GM12864 (cell line): ENCODE data around the gene HECW1.

Source experiments
- DNase-seq: peaks from one replicate; pipeline ENCODE4 v3.0.0-alpha.2; 2011; ENCODE audit warnings: low read depth
- H3K4me3 ChIP-seq: 2 replicates; pipeline ENCODE4 v1.5.1; 2011; ENCODE audit warnings: mild to moderate bottlenecking, low read depth, low read length, control low read depth
- CTCF ChIP-seq: IDR thresholded peaks from 2 replicates; pipeline ENCODE4 v1.5.1; 2011; ENCODE audit warnings: low read depth, mild to moderate bottlenecking, moderate library complexity, low read length, control low read depth, inconsistent platforms; ENCODE audit errors: missing control alignments

Gene HECW1

GRCh38 chr7:43506460-43506859 is 394.0 kb downstream of the HECW1 start:
- TF ChIP-seq CTCF = no peak
- H3K4me3 ChIP-seq = no peak overlapping the region
- DNase-seq = no peak

- DNase-seq = no peak
- TF ChIP-seq CTCF = no peak
- no peak overlapping the region for H3K4me3 ChIP-seq
These were observed 396.0 kb downstream of the HECW1 start for GRCh38 chr7:43508461-43508860.

GRCh38 chr7:43509906-43510305 is 397.5 kb downstream of the HECW1 start:
- DNase-seq = no peak
- TF ChIP-seq CTCF = no peak

GRCh38 chr7:43511029-43511428 is 398.6 kb downstream of the HECW1 start:
- no peak for TF ChIP-seq CTCF
- DNase-seq = no peak
- no peak overlapping the region for H3K4me3 ChIP-seq

More at GRCh38 chr7:43509906-43510305, 397.5 kb downstream of the HECW1 start:
- no peak overlapping the region for H3K4me3 ChIP-seq

GRCh38 chr7:43511769-43512515 is 399.5 kb downstream of the HECW1 start:
- H3K4me3 ChIP-seq = no peak overlapping the region
- no peak for TF ChIP-seq CTCF
- DNase-seq = no peak

- no peak for TF ChIP-seq CTCF
- no peak for DNase-seq
- no peak overlapping the region for H3K4me3 ChIP-seq
These were observed 400.8 kb downstream of the HECW1 start for GRCh38 chr7:43513251-43513650.
